HG02759 (cell line): ENCODE data around the gene ADARB2.

ENCODE experiments used
- ATAC-seq: cut with Tn5 transposase; IDR thresholded peaks from one replicate; pipeline ENCODE4 v1.9.1; 2021; ENCODE audit warnings: mild to moderate bottlenecking, moderate library complexity; ENCODE audit not compliant: unreplicated experiment

ADARB2 gene

DNA sequence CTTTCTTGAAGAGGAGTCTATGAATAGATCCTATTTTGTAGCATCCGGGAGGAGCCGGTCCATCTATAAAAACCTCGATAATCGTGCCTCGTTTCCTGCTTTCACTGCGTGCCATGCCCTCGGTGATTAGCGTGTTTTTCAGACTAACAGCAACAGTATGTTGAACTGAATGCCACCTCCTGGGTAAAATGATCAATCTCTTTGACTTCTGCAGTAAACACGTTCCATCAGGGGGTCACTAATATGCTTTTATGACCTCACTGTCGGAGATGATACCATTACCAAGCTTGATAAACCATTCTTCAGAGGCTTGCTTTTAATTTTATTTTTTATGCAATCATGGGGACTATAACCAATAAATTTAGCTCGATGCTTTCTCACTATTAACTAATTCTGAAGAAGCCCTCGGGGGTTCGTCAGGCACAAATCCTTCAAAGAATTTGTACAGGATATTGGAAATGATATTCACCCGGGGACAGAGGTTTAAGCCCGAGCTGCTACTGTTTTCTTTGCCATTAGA lies 228.3 kb downstream of the ADARB2 start:
- ATAC-seq: no peak

DNA sequence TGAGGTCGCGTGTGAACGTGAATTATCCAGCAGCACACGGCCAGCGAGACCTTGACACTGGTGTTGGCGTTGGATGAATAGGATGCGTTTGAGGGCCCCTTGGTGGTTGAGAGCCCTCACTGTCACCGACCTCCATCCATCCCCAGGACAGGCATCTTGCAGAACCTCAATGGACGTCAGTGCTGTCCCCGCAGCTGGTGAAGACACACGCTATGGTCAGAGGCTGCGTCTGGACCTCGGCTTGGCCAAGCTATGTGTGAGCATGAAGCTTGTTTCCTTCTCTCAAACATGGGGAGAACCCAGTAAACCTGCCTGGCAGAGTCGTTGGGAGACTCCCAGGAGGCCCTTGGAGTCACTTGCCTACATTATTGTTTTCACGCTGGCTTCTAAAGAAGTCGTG lies 229.2 kb downstream of the ADARB2 start:
- no peak for ATAC-seq

DNA sequence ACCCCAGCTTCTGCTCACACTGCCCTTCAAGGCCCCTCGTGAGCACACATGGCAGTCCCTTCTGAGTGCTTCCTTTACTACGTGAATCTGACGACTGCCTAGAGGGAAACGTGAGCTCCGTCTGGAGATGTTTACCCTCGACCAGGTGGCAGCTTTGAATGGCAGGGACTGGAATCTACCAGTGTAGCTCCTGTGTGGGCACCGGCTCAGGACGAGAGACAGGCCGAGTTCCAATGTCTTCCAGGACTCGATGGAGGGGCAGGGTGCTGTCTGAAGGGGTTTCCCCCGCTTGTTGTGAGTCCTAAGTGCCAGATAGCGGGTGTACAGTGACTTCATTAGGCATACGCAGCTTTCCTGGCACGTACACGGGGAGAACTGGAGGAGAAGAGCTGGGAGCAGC lies 229.9 kb downstream of the ADARB2 start:
- no peak for ATAC-seq

DNA sequence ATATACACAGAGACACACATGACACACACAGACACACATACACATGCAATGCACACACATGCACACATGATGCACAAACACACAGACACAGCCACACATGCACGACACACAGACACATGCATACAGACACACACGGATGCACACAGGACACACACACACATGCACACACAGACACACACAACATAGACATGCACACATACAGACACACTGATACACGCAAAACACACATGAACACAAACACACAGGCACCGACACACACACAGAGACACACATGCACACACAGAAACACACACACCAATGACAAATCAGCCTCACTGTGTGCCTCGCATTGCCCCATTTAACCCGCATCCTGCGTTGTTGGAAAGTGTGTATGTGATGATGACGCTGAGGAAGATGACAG lies 232.4 kb downstream of the ADARB2 start:
- no peak for ATAC-seq

DNA sequence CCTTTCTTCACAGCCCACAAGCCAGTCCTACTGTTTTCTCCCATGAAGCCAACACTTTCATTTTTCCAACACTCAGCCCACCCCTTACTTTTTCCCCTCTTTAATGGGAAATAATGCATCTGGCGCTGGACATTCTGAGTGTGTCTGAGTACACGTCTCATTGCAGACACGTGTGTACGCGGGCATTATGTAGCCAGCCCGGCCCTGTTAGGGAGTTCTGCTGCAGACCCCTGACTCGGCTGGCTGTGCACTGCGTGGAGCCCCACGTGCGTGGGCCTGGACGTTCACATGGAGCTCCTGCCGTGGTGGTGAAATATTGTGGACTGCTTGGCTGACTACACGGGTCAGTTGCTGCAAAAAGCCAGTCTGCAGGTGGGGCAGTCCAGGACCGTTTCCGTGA lies 233.0 kb downstream of the ADARB2 start:
- no peak for ATAC-seq

DNA sequence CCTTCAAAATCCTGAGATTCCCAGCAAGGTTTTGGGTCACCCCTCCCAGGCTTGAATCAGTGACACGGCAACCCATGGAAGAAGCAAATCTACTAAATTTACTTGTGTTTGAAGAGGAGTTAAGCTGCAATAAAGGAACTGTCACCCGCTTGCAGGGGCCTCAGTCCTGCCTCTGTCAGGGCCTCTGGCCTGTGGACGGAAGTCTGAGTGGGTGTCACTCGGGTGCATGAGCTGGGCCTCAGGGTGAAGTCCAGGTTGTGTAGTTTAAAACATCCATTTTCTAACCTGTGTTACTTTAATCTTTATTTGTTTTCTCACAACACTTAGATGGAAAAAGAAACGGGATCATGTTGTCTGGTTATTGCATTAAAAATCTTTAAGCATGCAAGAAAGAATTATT lies 234.9 kb downstream of the ADARB2 start:
- ATAC-seq: no peak

DNA sequence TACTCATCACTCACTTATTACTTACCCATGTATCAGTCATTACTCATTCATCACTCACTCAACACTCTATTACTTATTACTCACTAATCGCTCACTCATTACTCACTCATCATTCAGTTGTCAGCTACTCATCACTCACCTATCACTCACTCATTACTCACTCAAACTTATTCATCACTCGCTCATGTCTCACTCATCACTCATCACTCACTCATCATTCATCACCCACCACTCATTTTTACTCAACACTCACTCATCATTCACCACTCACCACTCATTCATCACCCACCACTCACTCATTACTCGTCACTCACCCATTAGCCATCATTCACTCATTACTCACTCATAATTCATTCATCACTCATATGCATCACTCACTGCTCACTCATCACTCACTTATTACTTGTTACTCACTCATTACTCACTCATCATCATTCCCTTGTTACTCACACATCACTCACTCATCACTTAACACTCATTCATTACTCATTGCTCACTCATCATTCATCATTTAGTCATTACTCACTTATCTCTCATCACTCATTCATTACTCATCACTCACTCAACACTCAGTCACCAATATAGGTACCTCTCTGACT lies 237.9 kb downstream of the ADARB2 start:
- no peak for ATAC-seq

DNA sequence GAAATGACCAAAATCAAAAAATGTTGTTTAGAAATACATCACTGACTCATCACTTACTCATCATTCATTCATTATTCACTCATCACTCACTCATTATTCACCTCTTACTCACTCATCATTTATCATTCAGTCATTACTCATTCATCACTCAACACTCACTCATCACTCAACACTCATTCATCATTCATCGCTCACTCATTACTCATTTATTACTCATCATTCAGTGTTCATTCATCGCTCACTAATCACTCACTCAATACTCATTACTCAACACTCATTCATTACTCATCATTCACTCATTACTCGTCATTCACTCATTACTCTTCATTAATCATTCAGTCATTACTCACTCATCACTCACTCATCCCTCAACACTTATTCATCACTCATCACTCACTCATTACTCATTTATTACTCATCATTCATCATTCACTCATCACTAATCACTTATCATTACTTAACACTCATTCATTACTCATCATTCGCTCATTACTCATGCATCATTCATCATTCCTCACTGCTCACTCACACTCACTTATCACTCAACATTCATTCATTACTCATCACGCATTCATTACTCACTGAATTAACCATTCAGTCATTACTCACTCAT lies 238.5 kb downstream of the ADARB2 start:
- no peak for ATAC-seq

DNA sequence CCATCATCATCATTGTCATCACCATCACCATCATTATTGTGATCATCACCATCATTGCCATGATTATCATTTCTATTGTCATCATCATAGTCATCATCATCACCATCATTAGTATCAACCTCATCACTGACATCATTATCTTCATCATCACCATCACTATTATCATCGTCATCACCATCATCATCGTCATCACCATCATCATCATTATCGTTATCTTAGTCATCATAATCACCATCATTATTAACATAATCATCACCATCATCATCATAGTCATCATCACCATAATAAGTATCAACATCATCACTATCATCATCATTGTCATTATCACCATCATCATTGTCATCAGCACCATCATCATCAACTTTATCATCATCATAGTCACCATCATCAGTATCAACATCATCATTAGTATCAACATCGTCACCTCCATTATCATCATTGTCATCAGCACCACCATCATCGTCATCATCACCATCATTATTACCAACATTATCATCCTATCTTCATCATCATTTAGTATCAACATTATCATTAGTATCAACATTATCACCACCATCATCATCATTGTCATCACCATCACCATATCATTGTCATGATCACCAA lies 241.3 kb downstream of the ADARB2 start:
- ATAC-seq: no peak

DNA sequence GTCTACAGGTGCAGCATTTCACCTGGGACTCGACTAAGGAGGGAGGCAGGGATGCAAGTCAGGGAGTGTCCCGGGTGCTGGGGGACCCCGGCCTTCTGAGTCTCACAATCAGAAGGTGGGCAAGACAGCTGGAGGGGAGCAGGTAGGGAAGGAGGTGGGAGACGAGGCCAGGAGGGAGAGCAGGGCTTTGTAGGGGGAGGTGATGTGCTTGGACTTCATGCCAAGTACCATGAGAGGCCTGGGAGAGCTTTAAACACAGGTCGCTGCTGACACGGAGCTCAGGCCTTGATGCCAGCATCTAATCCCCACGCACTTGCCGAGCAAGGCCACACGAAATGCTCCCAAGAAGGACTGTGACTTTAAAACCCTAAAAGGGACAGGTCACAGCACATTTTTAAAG lies 244.7 kb downstream of the ADARB2 start:
- no peak for ATAC-seq

DNA sequence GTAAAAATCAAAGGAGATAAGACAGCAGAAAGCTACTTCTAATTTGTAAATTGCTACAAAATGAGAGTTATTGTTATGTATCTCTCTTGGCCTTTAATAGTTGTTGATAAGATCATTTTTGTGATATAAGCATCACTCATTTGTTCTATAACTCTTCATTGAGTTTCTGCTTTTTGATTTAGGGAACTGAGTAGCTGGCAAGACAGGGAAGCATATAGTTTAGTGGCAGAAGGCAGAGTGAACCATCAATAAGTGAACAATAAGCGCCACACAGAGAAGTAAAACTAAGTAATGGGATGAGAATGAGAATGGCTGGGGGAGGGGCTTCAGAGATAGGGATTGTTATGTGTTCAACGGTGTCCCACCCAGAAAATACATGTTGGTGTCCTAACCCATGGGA lies 245.4 kb downstream of the ADARB2 start:
- ATAC-seq: no peak

DNA sequence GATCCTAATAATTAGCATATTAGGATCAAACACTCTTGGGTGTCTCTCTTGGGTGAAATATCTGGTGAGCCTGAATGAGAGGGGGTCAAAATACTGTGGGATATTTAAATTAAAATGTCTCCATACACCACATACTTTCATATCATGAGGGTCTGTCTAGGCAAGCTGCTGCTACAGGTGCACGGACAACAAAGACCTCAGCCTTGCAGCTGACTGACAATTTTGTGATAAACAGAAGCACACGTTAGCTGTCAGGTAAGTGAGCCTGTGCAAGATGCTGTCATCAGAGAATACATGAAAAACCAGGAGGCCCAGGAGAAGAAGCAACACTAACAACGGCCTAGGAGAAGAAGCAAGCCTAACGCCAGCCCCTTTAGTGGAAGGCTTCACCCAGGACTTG lies 247.5 kb downstream of the ADARB2 start:
- no peak for ATAC-seq

DNA sequence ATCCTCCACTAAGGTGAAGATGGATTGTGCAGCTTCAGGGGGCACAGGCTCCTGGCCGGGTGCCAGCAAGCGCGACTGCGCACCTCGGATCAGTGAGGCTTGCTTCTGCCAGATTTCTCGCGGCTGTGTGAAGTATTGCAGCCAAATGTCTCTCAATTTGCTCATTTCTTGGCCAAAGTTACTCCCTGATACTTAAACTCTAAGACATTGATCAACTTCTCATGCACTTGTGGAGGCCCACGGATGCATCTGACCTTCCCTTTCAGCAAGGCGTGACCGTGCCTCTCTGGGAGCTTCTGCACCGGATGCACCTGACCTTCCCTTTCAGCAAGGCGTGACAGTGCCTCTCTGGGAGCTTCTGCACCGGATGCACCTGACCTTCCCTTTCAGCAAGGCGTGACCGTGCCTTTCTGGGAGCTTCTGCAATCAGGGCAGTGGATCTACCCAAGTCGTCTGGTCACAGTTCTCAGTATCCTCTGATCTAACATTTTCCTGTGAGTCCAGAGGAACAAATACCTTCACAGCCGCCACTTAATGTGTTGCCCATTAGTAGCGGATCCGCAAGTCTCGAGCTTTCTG lies 248.3 kb downstream of the ADARB2 start:
- peak; percentile 99 for ATAC-seq

DNA sequence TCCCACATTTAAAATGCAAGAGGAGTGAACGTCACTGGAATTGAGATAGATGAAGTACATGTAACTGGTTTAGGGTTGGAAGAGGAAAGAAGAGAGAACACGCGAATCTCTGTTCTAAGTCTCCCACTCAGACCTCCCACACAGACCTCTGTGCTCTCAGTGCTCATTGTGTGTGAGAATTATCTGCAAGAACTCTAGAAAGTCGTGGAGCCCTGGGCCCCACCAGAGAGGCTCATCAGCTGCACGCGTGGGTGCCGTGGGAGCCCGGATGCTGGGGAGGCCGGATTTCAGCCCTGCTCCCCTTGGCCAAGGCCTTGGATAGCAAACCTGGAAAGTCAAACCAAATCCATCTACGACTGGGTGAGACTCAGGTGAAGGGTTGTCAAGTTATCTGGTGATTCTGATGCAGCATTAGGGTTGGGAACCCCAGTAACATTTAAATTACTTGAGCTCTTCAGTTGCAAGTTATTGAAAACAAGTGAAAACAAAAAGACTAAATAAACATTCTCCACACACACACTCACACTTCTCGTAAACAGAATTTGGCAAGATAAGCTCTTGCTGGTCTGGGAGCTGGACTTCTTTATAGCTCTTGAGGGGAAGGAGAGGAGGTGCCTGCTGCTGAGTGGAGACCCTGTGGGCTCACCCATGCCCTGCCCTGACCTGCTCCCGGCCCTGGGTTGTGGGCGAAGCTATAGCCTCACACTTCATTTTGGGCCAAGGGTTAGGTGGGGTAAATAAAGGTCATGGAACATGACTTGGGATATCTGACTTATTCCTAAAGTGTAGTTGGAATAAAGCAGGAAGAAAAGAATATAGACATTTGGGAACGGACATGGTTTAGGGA lies 250.3 kb downstream of the ADARB2 start:
- ATAC-seq: no peak

DNA sequence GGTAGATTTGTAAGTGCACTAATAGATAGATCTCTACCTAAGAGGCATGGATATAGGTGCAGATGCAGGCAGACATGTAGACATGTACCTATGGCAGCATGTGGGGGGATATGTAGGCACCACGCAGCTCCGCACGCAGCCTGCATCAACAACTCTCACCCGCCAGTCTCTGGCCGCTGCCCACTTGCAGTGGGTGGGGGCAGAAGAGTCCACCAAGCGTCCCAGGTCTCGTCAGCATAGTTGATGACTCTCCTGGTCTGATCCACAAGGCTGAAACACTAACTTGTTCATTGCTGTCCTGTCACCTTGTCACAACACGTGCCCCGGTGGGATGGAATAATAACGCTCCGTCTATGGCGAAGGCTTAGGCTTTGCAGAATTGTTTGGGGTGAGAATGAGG lies 252.0 kb downstream of the ADARB2 start:
- ATAC-seq: no peak

DNA sequence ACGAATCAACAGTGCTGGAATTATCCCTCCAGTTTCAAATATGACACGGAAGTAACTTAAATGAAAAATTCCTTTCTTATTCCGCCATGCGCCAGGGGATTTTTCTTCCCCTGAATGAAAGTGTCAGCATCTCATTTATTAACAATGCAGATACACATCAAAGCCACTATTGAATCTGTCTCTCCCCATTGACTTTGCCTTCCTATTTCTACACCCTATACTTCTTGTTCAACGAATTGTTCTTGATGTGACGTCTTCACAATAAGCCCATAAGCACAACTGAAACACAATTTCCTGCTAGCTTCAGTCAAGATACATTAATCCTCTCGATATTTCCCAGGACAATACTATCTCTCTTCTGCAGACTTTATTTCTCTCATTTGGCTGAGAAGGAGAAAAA lies 253.5 kb downstream of the ADARB2 start:
- no peak for ATAC-seq

DNA sequence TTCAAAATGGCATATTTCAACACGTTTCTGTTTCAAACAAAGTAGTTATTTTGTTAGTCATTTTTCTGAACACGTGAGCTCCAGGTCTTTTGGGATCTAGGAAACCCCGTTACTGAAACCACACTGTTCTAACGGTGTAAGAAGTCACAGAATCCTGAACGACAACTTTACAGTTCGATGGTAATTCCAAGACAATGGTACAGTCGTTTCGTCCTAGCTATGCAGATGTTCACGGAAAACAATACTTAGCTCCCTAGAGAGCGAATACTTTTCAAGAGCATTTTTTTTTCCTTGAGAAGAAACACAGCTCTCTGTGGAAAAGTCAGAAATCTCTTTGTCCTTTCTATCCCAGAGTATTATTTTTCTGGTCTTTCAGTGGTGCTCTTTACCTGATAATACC lies 254.1 kb downstream of the ADARB2 start:
- no peak for ATAC-seq

DNA sequence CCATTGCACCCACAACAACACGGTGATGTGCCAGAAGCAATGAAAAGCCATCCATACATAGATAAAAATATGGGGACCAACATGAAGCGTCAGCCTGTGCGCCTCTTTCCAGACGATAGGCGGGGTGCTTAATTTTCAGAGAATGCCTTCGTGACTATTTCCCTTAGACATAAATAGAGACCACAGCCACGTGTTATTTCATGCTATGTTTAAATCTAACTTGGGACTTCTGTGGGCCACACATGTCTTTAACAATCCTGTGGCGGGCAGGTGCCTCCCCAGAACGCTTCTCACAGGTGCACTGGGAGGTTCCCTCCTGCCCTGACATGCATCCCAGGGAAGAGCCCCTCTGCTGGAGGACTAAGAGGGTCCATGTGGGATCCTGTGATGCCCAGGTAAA lies 259.7 kb downstream of the ADARB2 start:
- no peak for ATAC-seq

DNA sequence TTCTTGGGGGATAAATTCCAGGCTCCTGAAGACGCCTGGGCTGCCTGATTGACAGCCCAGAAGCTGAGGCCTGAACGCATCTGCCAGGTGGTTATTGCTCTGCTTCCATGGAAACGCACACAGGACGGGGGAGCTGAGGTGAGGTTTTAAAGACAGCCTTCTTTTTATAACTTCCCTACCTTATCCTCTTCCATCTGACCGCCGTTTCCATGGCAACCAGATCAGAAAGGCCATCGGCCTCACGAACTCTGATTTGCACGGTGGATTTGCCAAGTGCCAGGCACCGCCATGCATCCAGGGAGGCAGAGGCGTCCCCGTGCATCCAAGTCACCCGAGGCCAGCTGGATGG lies 260.9 kb downstream of the ADARB2 start:
- ATAC-seq: no peak

DNA sequence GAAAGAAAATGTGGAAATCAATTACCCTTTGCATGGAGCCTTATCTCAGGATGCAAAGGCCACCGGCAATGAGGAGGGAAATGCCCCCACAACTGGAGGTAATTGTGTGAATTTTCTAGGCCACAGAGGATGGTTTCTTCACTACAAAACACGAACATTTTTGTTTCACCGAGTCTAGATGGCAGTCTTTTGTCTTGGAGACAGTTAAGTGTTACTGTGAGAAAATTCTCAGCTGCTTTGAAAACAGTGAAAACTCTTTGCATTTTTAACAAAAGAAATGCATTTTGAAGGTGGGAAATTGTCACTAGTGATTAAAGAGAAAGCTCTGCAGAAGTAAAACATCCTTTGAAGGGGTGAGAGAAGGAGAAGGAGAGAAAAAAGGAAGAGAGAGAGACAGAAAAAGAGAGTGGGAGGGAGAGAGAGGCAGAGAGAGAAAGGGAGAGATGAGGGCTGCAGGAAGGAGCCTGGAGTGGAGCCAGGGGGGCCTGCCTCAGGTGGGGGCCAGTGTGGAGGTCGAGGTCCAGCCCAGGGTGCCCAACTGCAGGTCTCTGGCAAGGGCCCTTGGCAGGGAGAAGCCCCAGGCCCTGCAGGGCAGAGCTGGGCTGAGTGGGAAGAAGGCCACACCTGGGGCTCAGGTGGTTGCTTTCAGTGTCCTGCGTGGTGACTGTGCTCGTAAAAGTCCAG lies 261.4 kb downstream of the ADARB2 start:
- ATAC-seq: no peak

DNA sequence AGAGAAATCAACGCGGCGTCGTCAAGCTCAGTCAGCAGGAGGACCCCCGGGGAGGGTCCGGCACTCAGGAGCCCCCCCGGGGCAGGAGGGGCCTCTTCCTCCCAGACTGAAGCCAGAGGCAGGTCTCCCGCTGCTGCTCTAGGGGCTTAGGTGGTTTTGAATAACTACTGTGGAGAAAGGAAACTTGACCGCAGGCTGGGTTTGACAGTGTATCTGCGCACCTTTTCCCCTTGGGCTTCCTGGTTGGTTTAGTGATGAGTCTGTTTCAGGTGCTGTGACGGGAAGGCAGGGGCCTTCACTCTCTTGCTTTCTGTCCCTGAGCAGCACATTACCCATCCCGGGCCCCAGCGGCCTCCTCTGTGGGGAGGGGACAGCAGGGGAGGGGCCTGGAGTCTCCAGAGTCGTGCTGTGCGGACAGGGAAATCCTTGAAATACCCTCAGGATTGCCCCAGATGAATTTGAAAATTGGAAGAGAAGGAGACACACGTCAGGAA lies 262.2 kb downstream of the ADARB2 start:
- ATAC-seq: no peak
